HepG2 (cell line): ENCODE data around the gene TPM2. TPM values are rescaled to one million over a fixed set of nuclear protein-coding genes. Genes with fewer than 3 reads are reported as not detected.

ENCODE experiments used
- BATF2 ChIP-seq: sonication (generic); formaldehyde crosslinking; IDR thresholded peaks from 2 replicates; pipeline ENCODE4 v1.8.0; 2022; ENCODE audit warnings: mild to moderate bottlenecking, missing genetic modification reagents, moderate library complexity
- BCLAF1 ChIP-seq: fragments of 450-650 bp; IDR thresholded peaks from 2 replicates; pipeline ENCODE4 v1.6.1; 2017; ENCODE audit warnings: mild to moderate bottlenecking
- ESRRA ChIP-seq: sonication (generic); formaldehyde crosslinking; IDR thresholded peaks from 2 replicates; pipeline ENCODE4 v1.5.1; 2020; ENCODE audit warnings: mild to moderate bottlenecking, low read depth, missing genetic modification reagents
- FIP1L1 ChIP-seq: fragments of 200-400 bp; formaldehyde crosslinking; IDR thresholded peaks from 2 replicates; pipeline ENCODE4 v1.6.1; 2018; ENCODE audit warnings: low read depth, mild to moderate bottlenecking, low read length, moderate library complexity, borderline replicate concordance; ENCODE audit not compliant: insufficient read depth
- FOXC1 ChIP-seq: sonication (generic); formaldehyde crosslinking; IDR thresholded peaks from 2 replicates; pipeline ENCODE4 v1.8.0; 2022; ENCODE audit warnings: mild to moderate bottlenecking, missing genetic modification reagents, borderline replicate concordance
- GATAD2A ChIP-seq: IDR thresholded peaks from 2 replicates; pipeline ENCODE4 v1.6.1; 2016
- HMG20A ChIP-seq: IDR thresholded peaks from 2 replicates; pipeline ENCODE4 v1.6.1; 2016; ENCODE audit warnings: borderline replicate concordance
- JARID2 ChIP-seq: sonication (generic); formaldehyde crosslinking; IDR thresholded peaks from 2 replicates; pipeline ENCODE4 v1.8.1; 2023; ENCODE audit warnings: missing genetic modification reagents, inconsistent platforms; ENCODE audit not compliant: insufficient replicate concordance
- MED13 ChIP-seq: sonication (generic); formaldehyde crosslinking; IDR thresholded peaks from 2 replicates; pipeline ENCODE4 v1.5.0; 2020; ENCODE audit warnings: missing genetic modification reagents
- NAIF1 ChIP-seq: sonication (generic); formaldehyde crosslinking; IDR thresholded peaks from 2 replicates; pipeline ENCODE4 v1.5.0; 2020; ENCODE audit warnings: mild to moderate bottlenecking, missing genetic modification reagents, borderline replicate concordance
- RFX5 ChIP-seq: IDR thresholded peaks from 2 replicates; pipeline ENCODE4 v1.6.1; 2011; ENCODE audit warnings: low read depth, low read length, improper control_type of control experiment
- SP4 ChIP-seq: sonication (generic); formaldehyde crosslinking; IDR thresholded peaks from 2 replicates; pipeline ENCODE4 v1.8.1; 2023; ENCODE audit warnings: mild to moderate bottlenecking, missing genetic modification reagents
- SPEN ChIP-seq: sonication (generic); formaldehyde crosslinking; IDR thresholded peaks from 2 replicates; pipeline ENCODE4 v1.5.1; 2020; ENCODE audit warnings: low read depth, mild to moderate bottlenecking, missing genetic modification reagents
- THAP11 ChIP-seq: IDR thresholded peaks from 2 replicates; pipeline ENCODE4 v1.6.1; 2016; ENCODE audit warnings: missing biosample characterization, missing genetic modification reagents
- ZMYM2 ChIP-seq: sonication (generic); formaldehyde crosslinking; IDR thresholded peaks from 2 replicates; pipeline ENCODE4 v1.8.0; 2022; ENCODE audit warnings: mild to moderate bottlenecking, missing genetic modification reagents
- ZNF292 ChIP-seq: sonication (generic); formaldehyde crosslinking; IDR thresholded peaks from 2 replicates; pipeline ENCODE4 v1.8.1; 2022; ENCODE audit warnings: mild to moderate bottlenecking, low read depth, missing genetic modification reagents, borderline replicate concordance
- polyA plus RNA-seq, 8 experiments: library from polyadenylated mRNA; depleted of rRNA in 3 of 8; stranded (reverse) in 7 of 8; unstranded in 1 of 8; fragments of >200 nt; fragmentation: Illumina TruSeq in 4 of 8; extraction: Trizol in 4 of 8; gene quantifications; 2 replicates each; pipeline versions ENCODE4 v1.2.1 to v1.2.3, GENCODE V29; 2011 to 2016; ENCODE audit warnings: low read depth in 4 of 8, missing spikeins in 1 of 8, mixed read lengths in 1 of 8; ENCODE audit not compliant: insufficient read depth in 1 of 8
- total RNA-seq, 5 experiments: library from RNA; depleted of rRNA; stranded (reverse); fragments of >200 nt; fragmentation: Illumina TruSeq; extraction: Trizol; gene quantifications; 2 replicates each; pipeline ENCODE4 v1.2.3, GENCODE V29; 2016; ENCODE audit warnings: low read depth in 1 of 5
- TF ChIP-seq, protein P1 (sequence below): sonication (generic); formaldehyde crosslinking; IDR thresholded peaks from 2 replicates; pipeline ENCODE4 v1.4.0; 2020; ENCODE audit warnings: missing genetic modification reagents, low read depth, mild to moderate bottlenecking, borderline replicate concordance
- TF ChIP-seq, protein P2 (sequence below): sonication (generic); formaldehyde crosslinking; IDR thresholded peaks from 2 replicates; pipeline ENCODE4 v1.5.1; 2020; ENCODE audit warnings: missing genetic modification reagents, mild to moderate bottlenecking, borderline replicate concordance
- TF ChIP-seq, protein P3 (sequence below), 2 experiments: sonication (generic) in 1 of 2; formaldehyde crosslinking in 1 of 2; IDR thresholded peaks; 2 replicates each; pipeline versions ENCODE4 v1.5.1 to v1.6.1; 2011 to 2020; ENCODE audit warnings: borderline replicate concordance in 1 of 2, low read depth in 1 of 2, low read length in 1 of 2, mild to moderate bottlenecking in 1 of 2, missing genetic modification reagents in 1 of 2, moderate library complexity in 1 of 2

Gene TPM2
- total and polyA plus RNA-seq, 2 of the 13 experiments (the other 11 are each of a cell fraction or from before 2014, with no cell fraction given), result 3.1 to 10.7 TPM

GRCh38 chr9:35658137-35658967 lies 31.4 kb downstream of the TPM2 start, which contains the start of gene CCDC107 (continued):
- TF ChIP-seq RFX5, result no peak
- peak; percentile 77 for TF ChIP-seq FOXC1 (CRISPR knock-in tag)
- no peak for TF ChIP-seq HMG20A (CRISPR knock-in tag)
- TF ChIP-seq NAIF1, result no peak; the same call in 1 of the 2 replicates
- no peak for TF ChIP-seq FIP1L1
- no peak for TF ChIP-seq JARID2 (CRISPR knock-in tag)
- TF ChIP-seq THAP11, result peak; percentile 58; the same call in 1 of the 2 replicates
- peak; percentile 84 for TF ChIP-seq GATAD2A (CRISPR knock-in tag)
- TF ChIP-seq SPEN (CRISPR knock-in tag), result peak; percentile 24
- no peak for TF ChIP-seq BATF2 (CRISPR knock-in tag)
- no peak for TF ChIP-seq SP4 (CRISPR knock-in tag)
- peak; percentile 42; the same call in 1 of the 2 replicates for TF ChIP-seq ZMYM2 (CRISPR knock-in tag)
- no peak for TF ChIP-seq BCLAF1
- TF ChIP-seq ZNF292 (CRISPR knock-in tag), result no peak
- TF ChIP-seq, protein P1, sequence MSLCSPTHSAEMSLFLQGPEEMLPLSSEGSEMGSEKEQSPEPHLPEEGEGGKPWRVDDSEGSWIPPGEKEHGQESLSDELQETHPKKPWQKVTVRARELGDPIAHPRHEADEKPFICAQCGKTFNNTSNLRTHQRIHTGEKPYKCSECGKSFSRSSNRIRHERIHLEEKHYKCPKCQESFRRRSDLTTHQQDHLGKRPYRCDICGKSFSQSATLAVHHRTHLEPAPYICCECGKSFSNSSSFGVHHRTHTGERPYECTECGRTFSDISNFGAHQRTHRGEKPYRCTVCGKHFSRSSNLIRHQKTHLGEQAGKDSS (CRISPR knock-in tag), result no peak
- TF ChIP-seq, protein P2, sequence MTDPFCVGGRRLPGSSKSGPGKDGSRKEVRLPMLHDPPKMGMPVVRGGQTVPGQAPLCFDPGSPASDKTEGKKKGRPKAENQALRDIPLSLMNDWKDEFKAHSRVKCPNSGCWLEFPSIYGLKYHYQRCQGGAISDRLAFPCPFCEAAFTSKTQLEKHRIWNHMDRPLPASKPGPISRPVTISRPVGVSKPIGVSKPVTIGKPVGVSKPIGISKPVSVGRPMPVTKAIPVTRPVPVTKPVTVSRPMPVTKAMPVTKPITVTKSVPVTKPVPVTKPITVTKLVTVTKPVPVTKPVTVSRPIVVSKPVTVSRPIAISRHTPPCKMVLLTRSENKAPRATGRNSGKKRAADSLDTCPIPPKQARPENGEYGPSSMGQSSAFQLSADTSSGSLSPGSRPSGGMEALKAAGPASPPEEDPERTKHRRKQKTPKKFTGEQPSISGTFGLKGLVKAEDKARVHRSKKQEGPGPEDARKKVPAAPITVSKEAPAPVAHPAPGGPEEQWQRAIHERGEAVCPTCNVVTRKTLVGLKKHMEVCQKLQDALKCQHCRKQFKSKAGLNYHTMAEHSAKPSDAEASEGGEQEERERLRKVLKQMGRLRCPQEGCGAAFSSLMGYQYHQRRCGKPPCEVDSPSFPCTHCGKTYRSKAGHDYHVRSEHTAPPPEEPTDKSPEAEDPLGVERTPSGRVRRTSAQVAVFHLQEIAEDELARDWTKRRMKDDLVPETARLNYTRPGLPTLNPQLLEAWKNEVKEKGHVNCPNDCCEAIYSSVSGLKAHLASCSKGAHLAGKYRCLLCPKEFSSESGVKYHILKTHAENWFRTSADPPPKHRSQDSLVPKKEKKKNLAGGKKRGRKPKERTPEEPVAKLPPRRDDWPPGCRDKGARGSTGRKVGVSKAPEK, result no peak
- TF ChIP-seq MED13 (CRISPR knock-in tag), result no peak
- TF ChIP-seq ESRRA (CRISPR knock-in tag), result peak; percentile 41; the same call in 1 of the 2 replicates
- TF ChIP-seq, protein P3, sequence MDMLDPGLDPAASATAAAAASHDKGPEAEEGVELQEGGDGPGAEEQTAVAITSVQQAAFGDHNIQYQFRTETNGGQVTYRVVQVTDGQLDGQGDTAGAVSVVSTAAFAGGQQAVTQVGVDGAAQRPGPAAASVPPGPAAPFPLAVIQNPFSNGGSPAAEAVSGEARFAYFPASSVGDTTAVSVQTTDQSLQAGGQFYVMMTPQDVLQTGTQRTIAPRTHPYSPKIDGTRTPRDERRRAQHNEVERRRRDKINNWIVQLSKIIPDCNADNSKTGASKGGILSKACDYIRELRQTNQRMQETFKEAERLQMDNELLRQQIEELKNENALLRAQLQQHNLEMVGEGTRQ (IDR thresholded peaks at IDR 0.05; ENCODE audit: low read depth, low read length), result no peak
- TF ChIP-seq, protein P3 (CRISPR knock-in tag; IDR thresholded peaks at IDR 0.05; ENCODE audit: borderline replicate concordance), result no peak
